Germinal center (tissue), 1 donor: ENCODE results near the gene RTF2.
A peak's percentile ranks its signal among the peaks of the same experiment; 100 is the strongest.

Source experiments
- DNase-seq: peaks from one replicate; pipeline ENCODE4 v3.0.0; 2012; ENCODE audit warnings: mixed read lengths, low spot score

The RTF2 gene

GRCh38 chr20:56438284-56438683 lies 30.1 kb upstream of the RTF2 start:
- no peak for DNase-seq

GRCh38 chr20:56439771-56440291 lies 28.6 kb upstream of the RTF2 start:
- DNase-seq: no peak

- DNase-seq: no peak
Measured at GRCh38 chr20:56440346-56441007, 27.9 kb upstream of the RTF2 start.

GRCh38 chr20:56442389-56443365 lies 25.8 kb upstream of the RTF2 start:
- DNase-seq: no peak

DNA sequence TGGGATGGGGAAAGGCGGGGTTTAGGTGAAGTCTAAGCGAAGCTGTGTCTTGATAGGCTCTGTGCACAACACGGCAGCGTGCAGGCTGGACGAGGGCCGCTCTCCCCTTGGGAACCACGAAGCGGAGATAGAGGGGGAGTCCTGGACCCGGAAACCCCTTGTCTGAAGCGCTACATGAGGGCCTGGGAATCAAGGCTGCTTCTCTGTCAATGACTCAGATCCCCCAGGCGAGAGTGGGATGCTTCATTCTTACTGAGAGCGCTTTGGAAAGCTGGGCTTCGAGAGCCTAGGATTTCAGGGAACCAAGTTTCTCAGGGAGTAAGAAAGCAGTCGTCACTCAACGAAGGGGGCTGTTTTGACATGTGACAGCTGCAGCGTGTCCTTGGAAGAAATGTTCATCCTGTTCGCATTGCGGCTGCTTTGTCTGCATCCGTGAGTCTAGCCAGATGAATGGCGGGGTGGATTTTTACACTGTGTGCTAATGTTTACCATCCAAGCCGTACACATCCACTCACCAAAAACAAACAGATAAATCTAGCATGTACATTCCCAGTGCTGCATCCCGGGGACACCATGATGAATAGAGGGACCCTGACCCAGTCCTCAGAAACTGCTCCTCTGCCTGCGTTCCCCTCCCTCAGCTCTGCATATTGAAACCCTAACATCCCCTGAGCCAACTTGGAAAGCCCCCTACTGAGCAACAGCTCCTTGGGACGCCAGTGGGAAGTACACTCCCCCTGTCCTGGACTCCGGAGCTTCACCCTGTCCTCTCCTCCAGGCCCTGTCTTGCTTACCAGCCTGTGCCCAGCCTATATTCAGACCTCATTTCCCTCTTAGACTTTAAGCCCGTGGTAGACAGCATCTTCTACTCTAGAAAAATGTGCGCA lies 24.5 kb upstream of the RTF2 start:
- DNase-seq: no peak

DNA sequence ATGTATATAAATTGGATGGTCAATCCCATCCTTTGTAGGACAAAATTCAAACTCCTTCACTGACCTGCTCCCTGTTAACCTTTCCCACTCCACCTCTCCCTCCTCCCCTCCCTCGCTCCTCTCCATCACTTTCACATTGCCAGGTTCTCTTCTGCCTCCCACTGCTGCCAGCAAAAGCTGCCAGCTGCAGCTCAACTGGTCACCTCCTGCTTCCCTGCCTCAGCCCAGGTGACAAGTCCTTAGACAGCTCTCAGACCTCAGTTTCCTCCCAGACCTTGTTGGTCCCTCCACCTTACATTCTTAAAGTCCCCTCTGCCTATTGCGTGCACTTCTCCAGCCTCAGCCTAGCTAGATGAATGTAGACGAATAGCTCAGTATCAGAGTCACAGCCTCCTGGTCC lies 23.3 kb upstream of the RTF2 start:
- no peak for DNase-seq

DNA sequence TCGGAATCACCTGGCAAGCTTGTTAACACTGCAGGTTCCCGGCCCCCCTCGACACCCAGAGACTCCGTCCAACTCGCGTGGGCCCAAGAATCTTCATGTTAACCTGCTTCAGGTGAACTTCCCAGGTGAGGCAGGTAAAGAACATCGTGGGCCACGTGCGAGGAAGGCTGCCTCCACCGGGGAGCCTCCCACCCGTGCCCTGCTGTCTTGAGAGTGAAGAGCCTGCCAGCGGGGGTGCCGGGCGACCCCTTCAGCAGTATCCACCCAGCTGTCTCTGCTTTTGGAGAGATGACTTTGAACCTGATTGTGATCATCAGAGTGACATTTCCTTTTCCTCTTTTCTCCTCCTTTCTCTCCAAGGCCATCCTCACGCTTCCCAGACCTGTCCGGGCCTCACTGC lies 22.9 kb upstream of the RTF2 start:
- no peak for DNase-seq

DNA sequence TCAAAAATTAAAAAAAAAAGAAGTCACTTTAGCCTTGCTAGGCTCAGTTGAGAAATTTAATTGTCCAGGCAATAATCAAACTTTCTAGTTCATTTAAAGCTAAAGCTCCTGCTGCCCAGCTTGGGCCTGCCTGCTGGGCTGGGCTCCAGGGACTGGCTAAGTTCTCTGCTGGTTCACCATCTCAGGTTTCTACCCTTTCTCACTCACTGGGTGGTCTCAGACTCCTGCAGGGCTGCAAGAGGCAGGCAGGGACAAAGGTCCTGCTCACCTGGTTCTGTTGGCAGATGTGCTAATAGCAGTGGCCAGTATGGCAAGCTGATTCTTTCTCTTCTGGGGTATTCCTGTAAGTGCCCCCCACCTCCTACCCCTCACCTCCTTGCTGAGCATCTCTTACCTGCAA lies 21.2 kb upstream of the RTF2 start:
- no peak for DNase-seq

DNA sequence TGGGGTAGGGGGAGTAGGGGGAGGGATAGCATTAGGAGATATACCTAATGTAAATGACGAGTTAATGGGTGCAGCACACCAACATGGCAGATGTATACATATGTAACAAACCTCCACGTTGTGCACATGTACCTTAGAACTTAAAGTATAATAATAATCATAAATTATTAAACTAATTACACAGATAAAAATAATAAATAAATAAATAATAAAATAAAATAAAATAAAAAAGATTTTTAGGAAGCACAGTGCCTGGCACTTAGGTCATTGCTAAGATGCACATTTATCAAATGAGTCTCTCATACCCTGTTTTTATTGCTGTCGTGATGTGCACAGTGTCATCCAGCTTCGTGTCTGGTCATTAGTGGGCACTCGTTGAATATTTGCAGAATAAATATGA lies 19.0 kb upstream of the RTF2 start:
- DNase-seq: no peak

GRCh38 chr20:56451056-56451765 lies 17.2 kb upstream of the RTF2 start:
- no peak for DNase-seq

DNA sequence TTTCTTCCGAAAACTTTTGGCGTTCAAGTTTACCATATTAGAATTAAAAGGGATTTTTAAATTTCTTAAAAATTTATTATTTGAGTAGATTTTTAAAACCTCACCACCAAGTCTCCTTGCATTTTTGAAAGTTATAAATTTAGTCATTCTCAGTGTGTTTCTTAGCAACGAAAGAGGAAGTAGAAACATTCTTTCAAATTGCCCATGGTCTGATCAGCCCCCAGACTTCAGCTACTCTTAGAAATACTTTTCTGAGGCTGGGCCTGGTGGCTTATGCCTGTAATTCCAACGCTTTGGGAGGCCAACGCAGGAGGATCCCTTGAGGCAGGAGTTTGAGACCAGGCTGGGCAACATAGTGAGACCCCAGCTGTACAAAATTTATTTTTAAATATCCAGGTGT lies 15.1 kb upstream of the RTF2 start:
- peak; percentile 46 for DNase-seq

DNA sequence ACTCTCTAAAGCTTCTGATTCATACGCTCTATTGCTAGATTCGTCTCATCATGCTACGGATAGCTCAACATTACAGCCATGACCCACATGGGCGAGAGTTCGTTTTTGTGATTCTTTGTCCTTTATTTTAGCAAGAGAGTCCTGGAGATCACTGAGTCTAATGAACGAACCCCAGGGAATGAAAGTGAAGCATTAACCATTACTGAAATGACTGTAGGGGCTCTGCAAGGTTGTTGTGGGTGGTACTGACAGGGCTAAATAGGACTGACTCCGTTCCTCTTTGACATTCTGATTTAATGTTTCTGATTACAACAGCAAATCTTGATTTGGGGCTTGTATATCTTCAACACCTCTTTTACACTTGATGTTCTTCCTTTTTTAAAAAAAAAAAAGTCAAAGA lies 13.7 kb upstream of the RTF2 start:
- DNase-seq: no peak

- DNase-seq: no peak
Measured at GRCh38 chr20:56458206-56458821, 10.1 kb upstream of the RTF2 start.

- no peak for DNase-seq
Measured at GRCh38 chr20:56460459-56460858, 8.0 kb upstream of the RTF2 start.

DNA sequence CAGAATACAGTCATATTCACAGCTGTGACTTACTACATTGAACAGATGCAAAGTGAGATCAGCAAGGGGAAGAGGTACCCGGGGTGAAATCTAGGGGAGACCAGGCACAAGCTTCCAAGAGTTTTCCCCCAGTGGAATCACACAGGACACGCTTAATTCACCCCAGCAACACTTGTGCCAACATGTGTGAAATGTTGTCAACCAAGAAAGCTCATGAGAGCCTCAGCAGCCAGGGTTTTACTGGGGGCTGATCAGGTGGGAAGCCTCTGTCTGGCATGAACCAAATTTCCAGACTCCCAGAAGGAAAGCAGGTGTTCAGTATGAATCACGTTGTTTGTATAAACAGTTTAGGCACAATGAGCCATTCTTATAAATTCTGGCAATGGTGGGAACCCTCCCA lies 6.9 kb upstream of the RTF2 start:
- DNase-seq: no peak

- no peak for DNase-seq
Measured at GRCh38 chr20:56463428-56463827, 5.0 kb upstream of the RTF2 start.

DNA sequence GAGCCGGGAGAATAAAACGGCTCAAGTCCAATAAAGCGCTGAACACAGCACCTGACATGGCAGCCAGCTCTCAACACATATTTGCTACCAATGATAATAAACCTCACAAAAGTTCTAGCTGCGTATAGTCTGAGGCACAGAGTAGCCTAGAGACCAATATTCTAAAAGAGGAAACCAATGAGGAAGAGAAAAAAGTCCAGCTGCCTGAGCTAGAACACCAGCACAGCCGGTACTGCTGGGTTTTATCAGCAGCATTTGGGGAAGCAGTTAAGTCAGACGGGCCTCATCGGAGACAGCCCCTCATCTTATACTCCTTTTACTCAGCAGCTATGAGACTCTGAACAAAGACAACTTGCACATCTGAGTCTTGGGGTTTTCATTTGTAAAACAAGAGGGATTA lies 2.4 kb upstream of the RTF2 start:
- DNase-seq: peak; percentile 47

DNA sequence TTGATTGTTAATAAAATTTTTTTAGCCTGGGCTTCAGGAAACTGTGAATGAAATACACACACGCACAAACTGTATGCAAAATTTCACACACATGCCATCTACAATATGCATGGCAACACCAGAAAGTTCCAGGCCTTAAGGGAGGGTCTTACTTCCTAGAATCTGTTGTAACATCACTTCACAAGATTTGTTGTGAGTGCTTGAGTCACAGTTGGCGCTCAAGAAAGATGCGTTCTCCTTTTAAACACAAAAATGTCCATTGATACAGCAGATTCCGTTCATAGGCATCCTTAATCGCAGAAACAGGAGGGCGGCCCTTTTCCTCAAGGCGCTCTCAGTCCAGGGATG lies 485 bp upstream of the RTF2 start:
- no peak for DNase-seq

DNA sequence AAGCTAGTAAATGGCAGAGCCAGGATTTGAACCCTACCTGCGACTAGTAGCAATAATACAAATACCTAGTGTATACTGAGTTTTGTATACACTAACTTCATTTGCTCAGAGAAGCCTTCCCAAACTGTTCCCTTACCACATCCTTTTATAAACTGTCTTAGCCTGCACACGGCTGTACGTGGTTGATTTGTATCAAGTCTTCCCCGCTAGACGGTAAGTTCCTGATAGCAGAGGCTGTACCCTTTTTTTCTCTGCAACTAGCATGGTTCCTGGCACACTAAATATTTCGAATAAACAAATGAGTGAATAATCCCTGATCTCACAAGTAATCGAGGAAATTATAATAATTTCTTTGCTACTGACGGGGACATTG lies 636 bp downstream of the RTF2 start:
- no peak for DNase-seq

DNA sequence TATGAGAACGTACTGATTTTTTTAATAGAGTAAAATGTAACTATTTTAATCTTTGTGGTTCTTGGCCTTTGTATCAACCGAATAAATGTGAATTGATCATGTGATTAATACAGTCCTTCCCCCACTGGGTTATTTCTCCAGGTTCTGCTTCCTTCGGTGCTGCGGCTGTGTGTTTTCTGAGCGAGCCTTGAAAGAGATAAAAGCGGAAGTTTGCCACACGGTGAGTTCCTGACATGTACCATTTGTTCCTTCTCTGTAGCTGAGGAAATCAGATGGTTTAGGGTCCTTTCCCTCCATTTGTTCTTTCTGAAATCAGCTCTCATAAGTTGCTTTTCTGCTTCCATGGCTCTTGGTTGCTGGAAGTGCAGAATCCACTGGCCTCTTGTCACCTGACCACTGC lies 15.5 kb downstream of the RTF2 start:
- peak; percentile 9 for DNase-seq

DNA sequence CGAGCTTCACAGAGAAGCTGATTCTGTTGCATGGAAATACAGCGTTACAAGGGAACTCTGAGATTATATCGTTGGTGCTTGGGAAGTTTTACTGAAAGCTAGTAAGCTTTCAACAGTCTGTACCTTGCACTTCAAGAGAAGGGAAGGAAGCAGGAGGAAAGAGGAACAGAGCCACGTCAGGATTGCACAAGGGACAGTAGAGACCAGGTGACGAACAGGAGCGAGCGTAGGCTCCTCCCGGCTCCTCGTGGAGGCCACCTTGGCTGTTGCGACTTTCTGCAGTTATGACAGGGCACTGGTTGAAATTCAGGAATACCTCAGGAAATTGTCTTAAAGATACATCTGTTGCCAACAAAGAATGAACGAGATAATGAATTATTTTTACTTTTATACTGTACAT lies 18.8 kb downstream of the RTF2 start:
- DNase-seq: no peak
